Left lobe of liver (tissue), 2 donors: ENCODE measurements around the gene CCNY. TPM values are rescaled to one million over a fixed set of nuclear protein-coding genes. Genes with fewer than 3 reads are reported as not detected.

Experiments used
- ATAC-seq: fragments of 200-7000 bp; cut with Tn5 transposase; one replicate; pipeline ENCODE4 v1.9.1; 2020; ENCODE audit warnings: mild to moderate bottlenecking, moderate library complexity
- DNase-seq: peaks from one replicate; pipeline ENCODE4 v3.0.0-alpha.2; 2020; ENCODE audit warnings: low spot score
- total RNA-seq: library from RNA; stranded (reverse); gene quantifications from one replicate; pipeline ENCODE4 v1.2.1, GENCODE V29; 2021
- donor health status: DM: no; HTN: no; CAD: no; lungs with moderate emphysema.
- donor health status: DM: no; HTN: yes; CAD: no.

CCNY gene
- total RNA-seq, 1 donor from 2014 or later, result 48.4 TPM

DNA sequence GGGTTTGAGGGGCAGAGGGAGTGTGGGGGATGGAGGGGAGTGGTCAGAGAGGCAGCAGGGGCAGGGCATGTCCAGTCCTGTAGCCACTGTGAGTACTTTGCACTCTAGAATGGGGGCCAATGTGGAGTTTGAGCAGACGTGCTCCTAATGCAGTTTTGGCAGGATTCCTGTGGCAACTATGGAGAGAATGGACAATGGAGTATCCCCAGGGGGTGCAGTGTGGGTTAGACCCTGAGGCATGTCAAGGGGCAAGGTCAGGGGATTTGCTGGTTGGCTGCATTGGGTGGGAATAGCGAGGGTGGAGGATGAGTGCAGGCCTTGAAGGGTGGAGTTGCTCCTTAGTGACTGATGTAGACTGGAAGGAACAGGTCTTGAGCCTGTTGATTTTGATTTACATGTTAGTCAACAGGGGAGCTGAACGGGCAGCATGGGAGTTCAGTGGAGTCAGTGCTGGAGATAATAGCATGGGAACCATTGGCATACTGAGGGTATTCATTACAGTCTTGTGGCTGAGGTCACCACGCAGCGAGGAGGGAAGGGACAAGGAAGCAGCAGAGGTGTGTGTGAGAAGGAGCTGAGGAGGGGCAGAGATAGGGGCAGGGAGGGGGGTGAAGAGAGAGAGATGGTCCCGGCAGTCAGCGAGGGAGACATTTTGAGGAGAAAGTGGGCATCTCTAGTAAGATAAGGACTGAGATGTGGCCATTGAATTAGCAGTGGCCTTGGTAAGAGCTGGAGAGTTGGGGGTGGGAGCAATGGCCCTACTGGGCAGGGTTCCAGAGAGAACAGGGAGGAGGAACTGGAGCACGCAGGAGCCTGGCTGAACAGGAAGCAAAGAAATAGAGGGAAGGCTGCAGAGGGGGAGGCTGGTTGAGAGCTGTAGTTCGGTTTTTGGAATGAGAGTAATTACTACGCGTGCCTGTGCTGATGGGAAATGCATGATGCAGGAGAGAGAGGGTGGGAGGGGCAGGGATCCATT, 112.7 kb downstream of the CCNY start:
- no peak for DNase-seq
- ATAC-seq, result peak; percentile 33

DNA sequence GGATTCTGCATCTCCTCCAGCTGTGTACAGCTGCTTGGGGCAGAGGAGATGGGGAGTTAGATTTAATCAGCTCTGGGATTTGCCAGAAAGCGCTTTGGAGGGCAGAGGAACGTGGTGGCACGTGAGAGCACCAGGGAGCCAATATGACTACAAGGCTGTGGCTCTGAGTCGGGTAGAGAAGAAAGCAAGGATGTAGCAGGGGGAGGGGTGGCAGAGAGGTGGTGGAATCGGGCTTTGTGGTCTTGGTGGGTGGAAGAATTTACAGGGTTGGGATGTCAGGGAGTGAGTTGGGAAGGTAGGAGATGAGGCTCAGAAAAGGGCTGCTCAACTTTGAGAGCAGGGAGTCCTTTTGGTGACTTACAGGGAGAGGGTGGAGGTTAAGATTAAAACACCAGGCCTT, 113.6 kb downstream of the CCNY start:
- ATAC-seq, result no peak
- no peak for DNase-seq

DNA sequence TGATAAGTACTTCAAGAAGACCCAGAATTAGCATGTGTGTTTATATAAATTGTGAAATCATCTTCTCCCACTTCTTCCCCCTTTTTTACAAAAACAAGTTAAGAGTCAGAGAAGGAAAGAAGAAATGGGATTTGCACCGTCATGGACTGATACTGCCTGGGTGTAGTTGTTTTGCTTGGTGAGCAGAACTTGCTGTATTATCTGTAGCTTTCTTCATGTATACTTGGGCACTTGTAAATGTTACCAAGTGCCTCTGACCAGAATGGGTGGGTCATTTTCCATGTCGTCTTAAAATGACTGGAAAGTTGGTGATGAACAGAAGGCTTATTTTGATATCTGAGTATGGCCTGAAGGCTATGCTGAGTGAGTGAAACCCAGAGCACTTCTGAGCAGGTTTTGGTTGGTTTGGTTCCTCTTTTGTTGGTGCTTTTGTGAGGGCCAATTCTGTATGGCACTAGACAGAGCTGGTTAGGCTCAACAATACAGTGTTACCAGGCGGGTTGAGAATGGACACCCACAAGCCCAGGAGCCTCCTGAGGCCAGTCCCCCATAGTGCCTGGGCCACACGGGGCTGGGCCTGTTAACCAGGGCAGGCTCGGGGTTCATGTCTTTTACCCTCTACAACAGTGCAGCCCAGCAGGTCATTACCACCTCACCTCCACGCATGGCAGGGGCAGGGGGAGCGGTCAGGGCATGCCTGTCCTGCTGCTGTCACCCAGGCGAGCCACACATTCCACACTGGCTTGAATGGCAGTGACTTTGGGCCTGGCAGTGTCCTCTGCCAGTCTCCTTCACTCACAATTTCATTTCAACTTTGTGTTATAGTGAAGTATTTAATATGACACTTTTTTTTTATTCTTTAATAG, 115.1 kb downstream of the CCNY start:
- ATAC-seq, result peak; percentile 34
- DNase-seq, result no peak

DNA sequence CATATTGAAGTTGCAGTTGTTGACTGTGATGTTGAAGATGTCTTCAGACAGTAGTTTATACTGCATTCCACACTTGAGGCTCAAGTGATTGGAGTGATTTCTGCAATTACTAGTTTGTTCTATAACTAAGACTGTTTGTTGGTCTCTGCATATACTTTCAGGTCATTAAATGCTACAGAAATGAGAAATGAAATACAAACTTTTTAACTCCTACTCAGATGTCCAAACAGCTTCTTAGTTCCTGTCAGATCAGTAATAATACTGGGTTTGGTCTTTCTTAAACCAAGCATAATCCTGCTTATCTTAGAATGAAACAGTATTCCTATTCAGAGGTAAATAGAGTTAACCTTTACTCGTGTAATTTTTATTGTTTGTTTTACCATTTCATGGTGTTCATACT, 115.9 kb downstream of the CCNY start:
- DNase-seq (no peak), ATAC-seq (no peak)

DNA sequence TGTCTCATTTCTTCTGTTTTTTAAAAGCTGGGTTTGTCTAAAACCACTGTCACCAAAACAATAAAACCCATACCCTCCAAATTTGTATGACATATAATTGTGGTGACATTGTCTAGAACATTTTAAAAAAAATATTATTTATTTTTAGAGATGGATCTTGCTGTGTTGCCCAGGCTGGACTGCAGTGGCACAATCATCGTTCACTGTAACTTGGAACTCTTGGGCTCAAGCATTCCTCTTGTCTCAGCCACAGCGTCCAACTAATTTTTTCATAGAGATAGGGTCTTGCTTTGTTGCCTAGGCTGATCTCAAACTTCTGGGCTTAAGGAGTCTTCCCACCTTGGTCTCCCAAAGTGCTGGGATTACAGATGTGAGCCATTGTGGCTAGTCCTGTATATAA, 116.5 kb downstream of the CCNY start:
- no peak for DNase-seq
- ATAC-seq, result no peak

DNA sequence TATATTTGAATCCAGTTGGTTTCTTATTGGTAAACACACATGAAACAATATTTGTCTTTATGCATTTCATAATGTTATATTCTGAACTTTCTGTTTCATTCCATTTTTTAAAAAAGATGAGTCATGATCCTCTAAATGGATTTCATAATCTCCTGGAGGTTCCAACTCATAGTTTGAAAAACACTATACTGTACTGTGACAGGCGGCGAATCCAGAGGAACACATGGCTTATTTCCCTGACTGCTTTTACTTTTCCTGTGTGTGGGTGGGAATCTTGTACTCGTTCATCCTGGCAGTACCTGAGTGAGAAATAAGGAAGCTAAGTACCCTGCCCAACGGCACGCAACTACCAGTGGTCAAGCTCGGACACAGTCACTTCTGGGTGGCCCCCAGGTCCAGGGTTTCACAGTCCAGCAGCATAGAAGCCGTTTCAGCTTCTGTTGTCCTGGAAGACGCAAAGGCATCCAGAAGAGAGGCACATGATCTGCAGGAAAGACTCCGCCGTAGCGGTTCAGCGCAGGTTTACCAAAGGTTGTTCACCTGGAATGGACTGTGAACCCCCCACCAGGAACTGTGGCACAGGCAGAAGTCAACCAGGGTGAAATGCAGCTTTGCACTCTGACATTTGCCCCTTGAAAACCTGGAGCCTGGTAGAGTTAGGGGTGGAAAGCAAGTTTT, 117.7 kb downstream of the CCNY start:
- DNase-seq (peak; percentile 75), ATAC-seq (peak; percentile 85)

DNA sequence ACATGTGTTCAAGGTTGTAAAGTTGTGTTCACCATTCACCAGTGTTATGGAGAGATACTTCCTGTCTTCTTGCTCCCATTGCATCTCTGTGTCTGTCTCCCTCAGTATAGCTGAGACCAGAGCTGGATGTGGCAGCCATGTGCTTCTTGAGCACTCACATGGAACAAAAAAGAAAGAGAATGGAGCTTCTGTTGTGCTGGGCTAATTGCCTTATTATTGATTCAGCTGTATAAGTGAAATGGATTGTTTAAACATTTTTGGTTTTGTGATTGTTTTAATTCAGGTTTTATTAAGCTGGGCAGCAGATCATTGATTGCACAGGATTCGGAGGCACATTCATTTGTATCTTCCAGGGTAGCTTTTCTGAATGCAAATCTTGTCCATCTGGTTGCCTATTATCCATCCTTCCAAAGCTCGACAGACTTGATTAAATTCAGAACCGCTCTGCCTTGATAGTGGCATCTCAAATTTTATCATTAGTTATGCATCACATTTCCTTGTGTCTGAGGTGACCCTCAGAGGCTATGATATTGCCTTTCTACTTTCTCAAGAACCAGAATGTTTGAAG, 119.9 kb downstream of the CCNY start:
- no peak for ATAC-seq

DNA sequence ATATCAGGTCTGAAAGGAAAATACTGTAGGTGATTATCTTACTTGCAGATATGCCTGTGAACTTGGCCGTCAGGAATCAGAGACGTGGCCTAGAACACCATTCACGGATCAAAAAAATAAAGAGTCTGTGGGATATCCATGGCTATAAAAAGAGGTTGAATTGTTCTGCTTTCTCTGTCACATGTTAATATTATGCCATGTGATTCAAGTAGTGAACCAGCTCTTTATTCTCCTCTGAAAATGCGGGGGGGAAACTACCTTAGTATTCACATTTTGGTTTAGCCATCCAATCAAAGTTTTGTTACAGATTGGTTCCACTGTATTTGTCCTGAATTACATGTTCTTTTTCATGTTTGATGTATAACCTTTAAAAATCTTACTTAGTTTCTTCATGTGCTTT, 120.5 kb downstream of the CCNY start:
- ATAC-seq (no peak), DNase-seq (no peak)

More for the DNA sequence above, 119.9 kb downstream of the CCNY start:
- DNase-seq, result no peak

DNA sequence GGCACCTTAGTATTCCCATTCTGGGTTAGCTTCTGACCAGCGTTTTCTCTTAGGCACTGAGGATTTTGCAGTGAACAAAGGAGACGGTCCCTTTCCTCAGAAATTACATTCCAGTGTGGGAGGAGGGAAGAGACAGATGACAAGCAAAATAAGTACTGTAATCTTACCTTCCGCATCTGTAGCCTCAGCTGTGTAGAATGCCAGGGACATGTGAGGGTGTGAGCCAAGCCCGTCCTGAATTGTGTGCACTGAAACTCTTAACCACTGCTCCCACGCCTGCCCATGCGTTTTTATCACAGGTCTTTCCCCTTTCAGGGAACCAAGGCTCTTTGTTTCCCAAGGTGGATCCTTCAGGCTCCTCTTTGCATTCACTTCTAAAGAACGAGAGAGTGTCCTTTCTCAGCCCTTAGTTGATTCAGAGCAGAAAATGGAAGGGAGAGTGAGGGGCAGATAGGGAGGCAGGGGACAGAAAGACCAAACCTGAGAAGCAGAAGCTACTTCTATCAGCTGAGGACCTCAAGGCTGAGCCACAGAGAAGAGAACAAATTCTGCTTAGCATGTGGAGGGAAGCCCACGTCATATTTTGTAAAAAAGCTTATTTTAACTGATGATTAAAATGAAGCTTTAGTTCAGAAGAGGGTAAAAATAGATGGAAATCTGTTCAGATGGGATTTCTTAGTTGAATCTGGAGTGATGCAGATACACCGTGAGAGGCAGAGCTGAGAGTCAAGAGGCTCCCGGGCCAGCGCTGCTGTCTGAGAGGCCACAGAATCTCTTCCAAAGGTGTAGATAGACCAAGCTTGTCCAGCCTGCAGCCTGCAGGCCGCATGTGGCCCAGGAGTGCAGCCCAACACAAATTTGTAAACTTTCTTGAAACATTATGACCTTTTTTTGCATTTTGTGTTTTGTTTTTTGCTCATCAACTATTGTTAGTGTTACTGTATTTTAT, 122.5 kb downstream of the CCNY start:
- ATAC-seq (no peak), DNase-seq (no peak)

DNA sequence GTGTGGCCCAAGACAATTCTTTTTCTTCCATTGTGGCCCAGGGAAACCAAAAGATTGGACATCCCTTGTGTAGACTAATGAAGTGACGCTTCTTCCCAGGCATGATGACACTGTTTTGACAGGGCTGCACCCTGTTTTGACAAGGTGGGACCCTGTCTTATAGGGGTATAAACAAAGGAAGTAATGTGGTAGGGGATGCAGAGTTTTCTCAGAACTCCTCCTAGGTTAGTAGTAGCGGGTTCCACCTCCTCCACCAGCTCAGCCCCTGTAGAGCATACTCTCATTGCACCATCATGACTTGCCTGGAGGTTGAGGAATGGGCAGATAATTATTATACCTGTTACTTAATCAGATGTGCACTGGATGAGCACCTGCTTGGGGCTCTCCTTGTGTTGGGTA, 123.1 kb downstream of the CCNY start:
- no peak for DNase-seq
- no peak for ATAC-seq

DNA sequence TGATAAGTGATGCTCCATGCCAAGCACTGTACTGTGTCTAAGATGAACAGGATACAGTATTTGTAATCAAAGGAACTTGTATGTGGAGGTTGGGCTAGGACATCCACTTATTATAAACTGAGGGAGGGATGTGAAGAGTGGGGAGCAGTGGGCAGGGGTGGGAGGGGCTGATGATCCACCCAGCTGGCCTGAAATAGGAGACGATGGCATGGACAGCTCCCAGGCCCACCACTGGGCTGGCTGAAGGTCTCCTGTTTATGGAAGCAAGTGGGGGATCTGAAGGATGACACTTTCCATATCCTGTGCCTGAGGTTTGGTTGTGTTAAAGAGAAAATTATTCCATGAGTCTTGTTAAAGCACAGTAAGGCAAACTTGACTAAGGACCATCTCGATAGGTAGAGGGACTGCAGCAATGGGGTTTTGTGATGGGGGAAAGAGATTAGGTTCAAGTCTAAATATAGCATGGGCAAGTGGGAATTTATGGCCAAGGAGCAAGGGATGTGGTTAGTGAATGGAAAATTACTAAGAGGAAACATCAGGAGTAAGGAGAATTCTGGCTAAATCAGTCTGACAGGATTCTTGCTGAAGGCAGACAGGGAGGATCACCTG, 124.6 kb downstream of the CCNY start:
- ATAC-seq (no peak), DNase-seq (no peak)

DNA sequence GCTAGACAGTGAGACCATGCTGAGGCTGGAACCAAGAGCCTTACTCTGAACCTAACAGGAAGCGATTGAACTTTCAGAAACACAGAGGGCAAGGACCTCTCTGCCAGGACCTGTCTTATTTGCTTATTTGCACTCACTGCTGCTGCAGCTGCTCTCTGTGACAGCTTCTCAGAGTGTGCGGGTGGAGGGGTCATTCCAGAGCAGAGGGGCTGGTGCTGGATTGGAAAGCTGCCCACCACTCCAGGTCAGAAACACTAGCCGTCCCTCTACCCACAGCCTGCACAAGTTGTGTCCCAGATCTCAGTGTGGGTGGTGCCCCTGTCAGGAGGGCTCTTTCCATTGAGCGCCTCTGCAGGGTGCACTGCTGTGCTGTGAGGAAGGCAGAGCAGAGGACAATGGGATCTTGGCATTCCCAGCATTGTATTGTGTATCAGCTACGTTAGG, 126.2 kb downstream of the CCNY start:
- DNase-seq (peak; percentile 84), ATAC-seq (peak; percentile 93)

DNA sequence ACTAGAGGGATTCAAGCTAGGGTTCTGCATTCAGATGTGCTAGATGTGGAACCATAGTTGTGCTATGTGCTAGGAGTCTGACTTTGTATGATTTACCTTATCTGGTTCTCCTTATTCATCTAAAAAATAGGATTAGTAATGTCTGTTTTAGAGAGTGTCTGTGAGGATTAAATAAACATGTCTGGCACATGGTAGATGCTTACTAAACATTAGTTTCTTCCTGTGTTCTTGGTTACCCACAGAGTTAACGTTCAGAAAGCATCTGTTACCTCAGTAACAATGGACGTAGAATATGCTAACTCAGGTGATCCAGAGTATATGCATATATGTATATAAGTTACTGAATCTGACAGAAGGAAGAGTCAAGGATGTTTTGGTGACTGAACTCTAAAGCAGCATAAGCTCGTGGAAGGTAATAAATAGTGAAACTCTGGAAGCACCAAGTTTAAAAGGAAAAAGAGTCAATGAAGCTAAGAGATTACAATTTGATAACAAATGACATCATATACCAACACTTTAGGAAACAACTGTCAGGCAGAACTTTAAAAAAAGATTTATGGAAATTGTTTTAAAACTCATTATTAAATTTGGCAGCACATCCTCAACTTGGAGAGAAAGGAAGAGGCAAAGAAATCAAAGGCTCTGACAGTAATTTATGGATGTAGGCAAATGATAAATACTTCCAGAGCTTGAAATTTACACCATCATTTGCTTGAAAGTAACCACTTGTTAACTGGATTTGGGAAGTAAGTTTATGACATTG, 127.0 kb downstream of the CCNY start:
- ATAC-seq, result no peak

DNA sequence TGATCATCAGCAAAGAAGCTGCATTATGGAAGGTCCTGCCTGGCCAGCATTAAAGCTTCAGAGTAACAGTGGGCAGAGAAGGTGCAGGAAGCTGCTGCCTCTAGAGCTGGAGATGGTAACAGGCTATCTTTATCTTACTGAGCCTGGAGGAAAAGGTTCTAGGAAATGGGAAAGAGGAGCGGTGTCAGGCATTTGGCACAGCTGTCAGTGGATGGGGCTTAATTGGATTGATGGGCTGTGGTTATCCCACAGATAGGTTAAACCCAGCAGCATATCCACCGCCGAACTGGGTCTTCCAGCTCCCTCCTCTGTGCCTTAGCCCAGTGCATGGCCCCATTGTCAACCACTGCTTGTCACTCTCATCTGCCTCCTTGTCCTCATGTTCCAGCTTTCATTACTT, 127.6 kb downstream of the CCNY start:
- no peak for ATAC-seq
- DNase-seq, result no peak

More for the DNA sequence above, 127.0 kb downstream of the CCNY start:
- DNase-seq, result no peak

DNA sequence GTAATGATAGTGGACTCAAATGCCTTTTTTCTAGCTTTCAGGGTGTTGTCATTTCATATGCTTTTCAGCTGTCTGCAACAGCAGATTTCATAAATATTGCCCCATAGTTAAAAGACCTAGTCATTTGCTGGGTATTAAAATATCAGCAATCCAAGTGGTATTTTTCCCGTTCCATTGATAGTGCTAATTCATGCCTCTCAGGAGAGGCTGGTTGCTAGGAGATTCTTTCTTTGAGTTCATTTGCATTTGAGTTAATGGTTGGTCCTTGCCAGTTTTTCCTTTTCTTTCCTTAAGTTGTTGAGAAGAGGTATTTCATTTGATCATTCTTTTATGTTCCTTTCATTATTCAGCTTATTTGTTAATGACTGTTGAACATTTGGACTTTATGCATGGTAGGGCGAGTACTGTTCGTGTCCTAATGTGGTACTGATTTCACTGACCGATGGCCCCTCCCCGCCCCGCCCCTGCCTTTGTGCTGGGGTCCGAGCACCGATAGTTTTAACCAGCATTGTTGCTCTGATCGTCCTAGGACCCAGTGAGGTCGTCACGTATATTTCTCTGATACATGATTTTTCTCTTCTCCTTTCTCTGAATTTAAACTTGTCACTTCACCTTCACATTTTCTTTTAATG, 128.6 kb downstream of the CCNY start:
- ATAC-seq, result peak; percentile 23
- DNase-seq, result no peak

DNA sequence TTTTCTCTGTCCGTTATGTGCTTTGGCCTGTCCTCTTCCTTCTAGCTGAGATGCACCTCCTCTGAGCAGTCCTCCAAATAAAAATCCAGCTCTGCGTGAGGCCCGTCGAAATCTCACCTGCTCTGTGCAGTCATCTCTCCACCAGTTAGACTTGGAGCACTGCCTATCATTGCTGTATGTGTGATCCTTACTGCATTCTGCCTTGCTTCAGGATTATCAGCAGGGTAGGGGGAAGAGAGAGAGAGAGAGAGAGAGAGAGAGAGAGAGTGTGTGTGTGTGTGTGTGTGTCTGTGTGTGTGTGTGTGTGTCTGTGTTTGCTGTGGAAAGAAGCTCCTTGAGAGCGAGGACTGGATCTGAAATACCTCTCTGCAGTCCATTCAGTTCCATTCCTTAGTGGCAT, 129.4 kb downstream of the CCNY start:
- peak; percentile 6 for ATAC-seq
- DNase-seq, result no peak

DNA sequence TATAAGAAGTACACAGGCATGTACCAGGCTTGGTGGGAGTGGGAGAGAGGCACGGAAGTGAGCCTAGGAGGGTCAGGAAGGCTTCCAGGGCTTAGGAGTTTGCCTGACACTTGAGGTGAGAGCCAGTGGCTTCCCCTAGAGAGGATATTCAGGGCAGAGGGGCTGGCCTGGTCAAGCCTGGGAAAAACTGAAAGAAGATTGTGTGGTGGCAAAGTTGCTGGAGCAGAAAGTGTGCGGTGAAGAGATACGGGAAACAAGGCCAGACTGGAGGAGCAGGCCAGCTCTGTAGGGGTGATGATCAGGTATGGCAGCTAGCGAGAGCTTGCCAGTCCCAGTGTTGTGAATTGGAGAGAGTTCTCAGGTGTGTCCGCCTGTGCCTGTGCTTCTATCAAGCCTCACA, 129.9 kb downstream of the CCNY start:
- DNase-seq, result no peak
- ATAC-seq, result no peak

DNA sequence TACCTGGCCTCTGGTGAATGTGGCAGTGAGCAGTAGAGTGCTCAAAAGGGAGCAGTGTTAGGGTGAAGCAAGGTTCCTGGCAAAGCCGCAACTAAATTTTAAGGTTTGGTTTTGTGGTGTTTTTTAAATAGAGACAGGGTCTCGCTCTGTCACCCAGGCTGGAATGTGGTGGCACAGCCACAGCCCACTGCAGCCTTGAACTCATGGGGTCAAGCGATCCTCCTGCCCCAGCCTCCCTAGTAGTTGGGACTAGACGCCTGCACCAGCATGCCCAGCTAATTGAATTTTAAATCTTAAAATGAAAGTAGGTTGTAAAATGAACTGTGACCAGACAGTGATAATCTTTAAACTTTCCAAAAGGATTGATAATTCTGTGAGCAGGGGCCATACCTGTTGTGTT, 130.4 kb downstream of the CCNY start:
- DNase-seq (no peak), ATAC-seq (no peak)
